GM18951 (cell line): ENCODE measurements around the gene SLC35F3.

Experiments
- POLR2A ChIP-seq: IDR thresholded peaks from 4 replicates; pipeline ENCODE4 v1.6.1; 2011; ENCODE audit warnings: mild to moderate bottlenecking; ENCODE audit not compliant: insufficient read length, insufficient read depth; ENCODE audit errors: extremely low read depth
- in situ Hi-C: fragments of 300-500 bp; cut with MboI; formaldehyde crosslinking; loops from one replicate; pipeline ENCODE4 v1.12.0; 2022; ENCODE audit warnings: low sequenced_read_pairs, mixed read lengths, inconsistent platforms; ENCODE audit not compliant: unreplicated experiment

SLC35F3 gene

GRCh38 chr1:233935297-233935868 lies 30.9 kb downstream of the SLC35F3 start:
- no peak for TF ChIP-seq POLR2A
- in situ Hi-C loops: no loop called here

- no peak for TF ChIP-seq POLR2A
- in situ Hi-C loops: no loop called here
These were observed 31.9 kb downstream of the SLC35F3 start for GRCh38 chr1:233936422-233936821.

- in situ Hi-C loops: no loop called here
These were observed 32.4 kb downstream of the SLC35F3 start for GRCh38 chr1:233936842-233937241.

DNA sequence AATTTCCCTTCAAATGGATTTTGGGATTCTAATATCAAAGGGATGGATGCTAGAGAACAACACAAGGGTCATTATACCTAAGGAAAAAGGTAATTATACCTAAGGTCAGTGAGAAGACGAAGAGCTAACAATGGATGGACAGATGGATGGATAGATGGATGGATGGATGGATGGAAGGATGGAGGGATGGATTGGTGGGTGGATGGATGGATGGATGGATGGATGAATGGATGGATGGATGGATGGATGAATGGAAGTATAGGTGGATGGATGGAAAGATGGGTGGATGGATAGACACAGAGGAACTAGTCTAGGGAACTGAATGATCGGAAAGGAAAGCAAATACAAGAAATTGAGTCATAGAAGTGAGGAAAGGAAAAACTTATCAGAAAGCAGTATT lies 34.0 kb downstream of the SLC35F3 start:
- TF ChIP-seq POLR2A: no peak
- in situ Hi-C loops: no loop called here

More at GRCh38 chr1:233936842-233937241, 32.4 kb downstream of the SLC35F3 start:
- TF ChIP-seq POLR2A: no peak

DNA sequence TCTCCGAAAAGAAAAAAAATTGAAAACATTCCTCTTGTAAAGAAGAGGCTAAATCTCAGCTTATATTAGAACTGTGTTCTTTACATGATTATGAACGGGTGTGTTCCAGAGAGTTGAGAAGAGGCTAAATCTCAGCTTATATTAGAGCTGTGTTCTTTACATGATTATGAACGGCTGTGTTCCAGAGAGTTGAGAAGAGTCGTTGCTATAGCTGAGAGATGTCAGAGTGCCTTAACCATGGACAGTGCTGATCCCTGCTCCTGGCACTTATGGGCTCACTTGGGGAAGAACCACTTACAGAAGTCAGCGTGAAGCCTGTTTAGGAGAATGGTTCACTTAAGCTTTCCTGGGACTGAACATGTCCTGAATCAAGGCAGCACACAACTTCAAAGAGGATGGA lies 35.0 kb downstream of the SLC35F3 start:
- in situ Hi-C loops: no loop called here
- TF ChIP-seq POLR2A: no peak

DNA sequence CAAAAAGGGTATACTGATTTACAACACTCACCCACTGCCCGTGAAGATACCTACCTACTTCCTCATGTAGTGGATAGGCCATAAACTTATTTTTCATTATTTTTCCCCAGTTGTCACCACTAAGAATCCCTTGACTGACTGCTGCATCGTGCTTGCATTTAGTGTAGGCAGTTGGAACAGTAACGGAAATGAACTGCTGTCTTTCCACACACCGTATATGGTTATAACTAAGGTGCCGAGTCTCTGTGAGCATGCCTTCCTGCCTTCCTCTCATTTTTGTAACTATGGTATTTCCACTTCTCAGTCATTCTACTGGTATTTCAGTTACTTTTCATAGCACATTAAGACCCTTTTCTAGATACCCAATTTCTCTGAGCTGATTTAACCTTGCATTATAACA lies 36.4 kb downstream of the SLC35F3 start:
- in situ Hi-C loops: no loop called here

GRCh38 chr1:233944601-233945000 lies 40.1 kb downstream of the SLC35F3 start:
- no peak for TF ChIP-seq POLR2A
- in situ Hi-C loops: no loop called here

More for the DNA sequence above, 36.4 kb downstream of the SLC35F3 start:
- TF ChIP-seq POLR2A: no peak

- in situ Hi-C loops: no loop called here
- TF ChIP-seq POLR2A: no peak
These were observed 41.1 kb downstream of the SLC35F3 start for GRCh38 chr1:233945573-233945972.

- in situ Hi-C loops: no loop called here
- TF ChIP-seq POLR2A: no peak
These were observed 41.5 kb downstream of the SLC35F3 start for GRCh38 chr1:233945979-233946378.

DNA sequence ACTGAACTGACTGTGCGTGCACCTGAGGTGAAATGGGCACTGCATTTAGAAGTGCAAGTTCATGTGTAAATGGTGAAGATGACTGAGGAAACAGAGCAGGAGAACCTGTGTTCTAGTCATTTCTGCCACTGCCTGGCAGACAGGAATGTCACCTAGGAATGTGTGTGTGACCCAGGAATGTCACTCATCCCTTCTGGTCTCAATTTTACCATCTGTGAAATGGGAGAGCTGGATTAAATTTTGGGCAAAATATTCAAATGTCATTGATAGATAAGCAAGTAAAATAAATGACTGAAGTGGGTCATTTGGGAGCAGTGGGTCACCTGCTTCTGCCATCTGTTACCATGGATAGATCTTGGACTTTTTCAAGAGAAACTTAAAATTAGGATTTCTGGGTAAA lies 42.2 kb downstream of the SLC35F3 start:
- in situ Hi-C loops: no loop called here
- no peak for TF ChIP-seq POLR2A

DNA sequence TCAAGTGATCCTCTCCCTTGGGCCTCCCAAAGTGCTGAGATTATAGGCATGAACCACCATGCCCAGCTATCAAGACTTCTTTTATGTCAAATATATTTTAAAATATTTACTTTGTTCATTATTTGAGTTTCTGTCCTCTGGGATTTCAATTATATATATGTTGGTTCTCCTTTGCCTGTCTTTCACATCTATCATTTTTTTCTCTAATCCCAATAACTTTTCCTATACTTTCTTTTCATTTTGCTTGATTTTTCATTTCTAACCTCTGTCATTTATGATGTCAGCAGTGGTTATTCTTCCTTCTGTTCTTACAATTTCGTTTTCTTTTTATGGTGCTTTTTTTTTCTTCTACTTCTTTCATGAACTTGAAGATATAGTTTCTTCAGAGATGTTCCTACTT lies 47.3 kb downstream of the SLC35F3 start:
- TF ChIP-seq POLR2A: no peak
- in situ Hi-C loops: no loop called here

DNA sequence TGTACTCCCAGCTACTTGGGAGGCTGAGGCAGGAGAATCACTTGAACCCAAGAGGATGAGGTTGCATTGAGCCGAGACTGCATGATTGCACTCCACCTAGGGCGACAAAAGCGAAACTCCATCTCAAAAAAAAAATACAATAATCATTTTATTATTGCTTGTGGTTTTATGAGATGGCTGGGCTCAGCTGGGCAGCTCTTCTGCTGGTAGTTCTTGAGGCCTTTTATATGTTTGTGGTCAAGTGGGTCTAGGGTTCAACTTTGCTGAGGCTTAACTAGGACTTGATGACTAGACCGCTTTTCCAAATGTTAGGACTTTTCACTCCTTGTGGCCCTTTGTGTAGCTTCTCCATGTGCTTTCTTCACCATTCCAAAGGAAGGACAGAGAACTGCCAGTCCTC lies 53.2 kb downstream of the SLC35F3 start:
- no peak for TF ChIP-seq POLR2A
- in situ Hi-C loops: no loop called here

GRCh38 chr1:233959102-233959501 lies 54.6 kb downstream of the SLC35F3 start:
- in situ Hi-C loops: no loop called here
- TF ChIP-seq POLR2A: no peak

GRCh38 chr1:233959971-233960370 lies 55.5 kb downstream of the SLC35F3 start:
- TF ChIP-seq POLR2A: no peak
- in situ Hi-C loops: no loop called here

- in situ Hi-C loops: no loop called here
- no peak for TF ChIP-seq POLR2A
These were observed 55.9 kb downstream of the SLC35F3 start for GRCh38 chr1:233960386-233960785.

DNA sequence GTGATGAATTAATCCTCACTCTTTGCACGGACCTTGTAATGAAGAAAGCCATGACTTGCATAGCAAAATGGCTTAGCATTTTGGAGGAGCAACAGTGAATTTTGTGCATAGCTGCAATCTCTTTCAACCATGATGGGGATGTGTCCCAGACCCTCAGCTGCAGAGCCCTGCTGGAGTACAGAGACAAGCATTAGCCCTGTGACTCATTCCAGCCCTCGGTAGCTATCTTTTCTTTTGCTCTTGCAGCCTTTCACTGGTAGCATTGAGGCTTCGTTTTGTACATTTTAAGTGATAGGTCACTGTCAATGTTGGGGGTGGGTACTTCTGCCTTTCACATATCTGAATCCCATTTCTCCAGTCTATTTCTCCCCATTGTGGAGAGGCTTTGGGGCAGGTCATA lies 58.4 kb downstream of the SLC35F3 start:
- no peak for TF ChIP-seq POLR2A
- in situ Hi-C loops: no loop called here

DNA sequence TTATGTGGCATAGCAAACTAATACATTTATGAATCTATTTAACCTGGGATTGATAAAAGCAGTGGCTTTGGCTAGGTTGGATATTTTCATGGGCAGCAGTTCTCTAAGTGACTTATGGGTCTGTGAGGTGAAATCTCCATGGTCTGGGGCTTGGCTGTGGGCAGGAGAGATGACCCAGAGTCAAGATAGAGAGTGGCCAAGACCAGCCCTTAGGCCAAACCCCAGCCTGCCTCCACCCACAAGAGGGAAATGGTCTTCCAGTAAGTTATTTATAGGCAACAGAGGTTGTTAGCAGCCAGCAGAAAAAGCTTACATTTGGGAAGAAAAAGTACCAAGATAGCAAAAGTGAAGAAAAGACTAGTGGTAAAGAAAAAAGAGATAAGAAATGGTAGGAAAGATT lies 61.4 kb downstream of the SLC35F3 start:
- in situ Hi-C loops: no loop called here
- no peak for TF ChIP-seq POLR2A
